Activated naive CD8-positive, alpha-beta T cell treated with anti-CD3 and anti-CD28 coated beads, Interleukin-2, amount 10 ng/mL, durations not matched to agents 7 days and 5 days (primary cell): ENCODE results near the gene BAD. TPM values are rescaled to one million over a fixed set of nuclear protein-coding genes. Genes with fewer than 3 reads are reported as not detected.
A peak's percentile ranks its signal among the peaks of the same experiment; 100 is the strongest.

Source experiments
- ATAC-seq: fragments of 150-1000 bp; cut with Tn5 transposase; one replicate; pipeline ENCODE4 v1.10.0; 2021; ENCODE audit warnings: low read depth, moderate library complexity
- POLR2A ChIA-PET: fragments of 350-600 bp; sonication (Branson Sonifier 250); formaldehyde crosslinking; loops from one replicate; lab custom pipeline; 2021; ENCODE audit warnings: antibody characterized with exemption; lab: Charles Lee
- DNase-seq: peaks from one replicate; pipeline ENCODE4 v3.0.0; 2021
- H3K27ac Mint-ChIP-seq: one replicate; pipeline ENCODE4 v1.8.0; 2022; ENCODE audit warnings: mild to moderate bottlenecking, mixed read lengths
- H3K27me3 Mint-ChIP-seq: one replicate; pipeline ENCODE4 v1.8.0; 2022; ENCODE audit warnings: mild to moderate bottlenecking, moderate library complexity, mixed read lengths
- H3K36me3 Mint-ChIP-seq: one replicate; pipeline ENCODE4 v1.8.0; 2021; ENCODE audit warnings: mild to moderate bottlenecking, mixed read lengths
- H3K4me1 Mint-ChIP-seq: one replicate; pipeline ENCODE4 v1.8.0; 2021; ENCODE audit warnings: mixed read lengths
- H3K4me3 Mint-ChIP-seq: one replicate; pipeline ENCODE4 v1.8.0; 2022; ENCODE audit warnings: mild to moderate bottlenecking, moderate library complexity, mixed read lengths
- H3K9me3 Mint-ChIP-seq: one replicate; pipeline ENCODE4 v1.8.0; 2021; ENCODE audit warnings: mixed read lengths
- total RNA-seq, 2 experiments: library from RNA; stranded (reverse); gene quantifications; one replicate each; pipeline ENCODE4 v1.2.3, GENCODE V29; 2021

BAD gene
- total RNA-seq, 2 experiments from 2014 or later: 32.9 to 35.8 TPM

DNA sequence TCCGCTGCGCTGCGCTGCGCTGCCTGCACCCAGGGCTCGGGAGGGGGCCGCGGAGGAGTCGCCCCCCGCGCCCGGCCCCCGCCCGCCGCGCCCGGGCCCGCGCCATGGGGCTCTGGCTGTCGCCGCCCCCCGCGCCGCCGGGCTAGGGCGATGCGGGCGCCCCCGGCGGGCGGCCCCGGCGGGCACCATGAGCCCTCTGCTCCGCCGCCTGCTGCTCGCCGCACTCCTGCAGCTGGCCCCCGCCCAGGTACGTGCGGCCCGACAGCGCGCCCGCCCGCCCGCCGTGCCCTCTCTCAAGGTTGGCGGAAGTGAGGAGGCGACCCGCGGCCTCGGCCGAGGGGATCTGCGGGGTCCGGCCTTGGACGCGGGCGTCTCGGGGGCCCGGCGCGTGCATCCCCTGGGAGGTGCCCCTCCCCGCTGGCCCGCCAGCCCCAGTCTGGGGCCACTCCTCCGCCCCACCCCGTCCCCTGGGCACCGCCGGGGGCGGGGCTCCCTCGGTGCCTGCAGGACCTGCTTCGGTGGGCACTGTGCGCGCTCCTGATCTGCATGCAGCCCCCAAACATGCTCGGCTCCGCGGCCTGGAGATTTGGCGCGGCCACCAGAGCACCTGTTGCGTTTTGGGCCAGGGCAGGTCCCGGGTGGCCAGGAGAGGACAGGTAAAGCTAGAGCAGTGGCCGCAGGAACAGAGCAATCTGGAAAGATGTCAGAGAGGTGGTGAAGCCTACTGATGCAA lies 49.7 kb downstream of the BAD start:
- no peaks in the 10 kb centered on the region for H3K9me3 Mint-ChIP-seq
- ATAC-seq: peak; percentile 43
- POLR2A ChIA-PET: interaction anchor here (1.9 to 26.2 kb wide), 4 partner anchors 8 to 25 kb away, joined by 5 to 419 read pairs (median 11); partner anchors contain the start of genes FERMT3, NUDT22 and TRPT1
- peak overlapping the region; percentile 93 for H3K4me3 Mint-ChIP-seq
- H3K4me1 Mint-ChIP-seq: peaks cover 29% of the 10 kb centered on the region
- H3K36me3 Mint-ChIP-seq: peaks cover 17% of the 10 kb centered on the region
- peak overlapping the region; percentile 83 for H3K27ac Mint-ChIP-seq
- no peaks in the 10 kb centered on the region for H3K27me3 Mint-ChIP-seq
- DNase-seq: peak; percentile 75

DNA sequence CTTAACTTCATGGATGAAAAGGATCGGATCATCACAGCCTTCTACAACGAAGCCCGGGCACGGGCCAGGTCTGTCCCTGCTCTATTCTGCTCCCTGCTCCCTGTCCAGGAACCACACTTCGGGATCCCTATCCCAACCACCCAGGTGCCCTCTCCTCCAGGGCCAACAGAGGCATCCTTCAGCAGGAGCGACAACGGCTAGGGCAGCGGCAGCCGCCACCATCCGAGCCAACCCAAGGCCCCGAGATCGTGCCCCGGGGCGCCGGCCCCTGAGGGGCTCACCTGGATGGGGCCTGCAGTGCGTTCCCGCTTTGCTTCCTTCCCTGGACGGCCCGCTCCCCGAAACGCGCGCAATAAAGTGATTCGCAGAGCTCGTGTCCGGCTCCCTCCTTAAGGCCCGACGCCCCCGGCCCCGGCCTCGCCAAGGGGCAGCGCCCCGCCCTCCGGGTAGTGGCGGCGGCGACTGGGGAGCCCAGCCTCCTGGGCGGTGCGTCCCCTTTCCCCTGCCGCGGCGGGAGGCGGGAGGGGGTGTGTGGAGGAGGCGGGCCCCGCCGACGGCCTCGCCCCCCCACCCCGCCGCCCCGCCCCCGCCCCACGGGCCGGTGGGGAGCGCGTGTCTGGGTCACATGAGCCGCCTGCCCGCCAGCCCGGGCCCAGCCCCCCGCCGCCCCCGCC lies 50.4 kb downstream of the BAD start, which contains the start of gene VEGFB:
VEGFB (plus strand) TSS at position 672 of the 674 bp plus-strand sequence. CDS start 250 bp downstream, outside the sequence.
- POLR2A ChIA-PET: interaction anchor here (2.2 to 26.2 kb wide), 4 partner anchors 7 to 24 kb away, joined by 11 to 419 read pairs (median 19); partner anchors contain the start of genes FERMT3, NUDT22, PPP1R14B and TRPT1
- ATAC-seq (peak; percentile 42), DNase-seq (peak; percentile 85)
- peaks cover 31% of the 10 kb centered on the region for H3K4me1 Mint-ChIP-seq
- no peaks in the 10 kb centered on the region for H3K27me3 Mint-ChIP-seq
- peak within 1 kb of the TSS; percentile 83 for H3K27ac Mint-ChIP-seq
- H3K36me3 Mint-ChIP-seq: peaks cover 16% of the 10 kb centered on the region
- peak within 1 kb of the TSS; percentile 93 for H3K4me3 Mint-ChIP-seq
- H3K9me3 Mint-ChIP-seq: no peaks in the 10 kb centered on the region

DNA sequence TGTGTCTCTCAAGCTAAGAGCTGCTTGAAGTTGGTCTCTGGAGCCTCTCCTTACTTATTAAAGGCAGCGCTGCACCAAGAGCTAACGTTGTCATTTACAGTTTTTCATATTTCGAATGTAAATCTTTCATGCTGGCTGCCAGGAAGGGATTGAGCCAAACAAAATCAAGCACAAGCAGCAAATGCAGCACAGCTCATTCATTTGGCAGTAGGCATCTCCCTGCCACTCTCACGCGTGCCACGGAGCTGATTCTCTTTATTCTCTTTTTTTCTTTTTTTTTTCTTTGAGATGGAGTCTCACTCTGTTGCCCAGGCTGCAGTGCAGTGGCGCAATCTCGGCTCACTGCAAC lies 51.5 kb downstream of the BAD start:
- H3K9me3 Mint-ChIP-seq: no peaks in the 10 kb centered on the region
- DNase-seq (no peak), ATAC-seq (no peak)
- H3K27me3 Mint-ChIP-seq: no peaks in the 10 kb centered on the region
- peaks cover 33% of the 10 kb centered on the region for H3K4me1 Mint-ChIP-seq
- POLR2A ChIA-PET: interaction anchor here (1.1 to 26.2 kb wide), 7 partner anchors 11 to 85 kb away, joined by 3 to 419 read pairs (median 6); partner anchors contain the start of genes FERMT3, PPP1R14B and PRDX5
- peaks cover 11% of the 10 kb centered on the region for H3K36me3 Mint-ChIP-seq
- H3K27ac Mint-ChIP-seq: peak overlapping the region; percentile 45
- H3K4me3 Mint-ChIP-seq: peak overlapping the region; percentile 39

DNA sequence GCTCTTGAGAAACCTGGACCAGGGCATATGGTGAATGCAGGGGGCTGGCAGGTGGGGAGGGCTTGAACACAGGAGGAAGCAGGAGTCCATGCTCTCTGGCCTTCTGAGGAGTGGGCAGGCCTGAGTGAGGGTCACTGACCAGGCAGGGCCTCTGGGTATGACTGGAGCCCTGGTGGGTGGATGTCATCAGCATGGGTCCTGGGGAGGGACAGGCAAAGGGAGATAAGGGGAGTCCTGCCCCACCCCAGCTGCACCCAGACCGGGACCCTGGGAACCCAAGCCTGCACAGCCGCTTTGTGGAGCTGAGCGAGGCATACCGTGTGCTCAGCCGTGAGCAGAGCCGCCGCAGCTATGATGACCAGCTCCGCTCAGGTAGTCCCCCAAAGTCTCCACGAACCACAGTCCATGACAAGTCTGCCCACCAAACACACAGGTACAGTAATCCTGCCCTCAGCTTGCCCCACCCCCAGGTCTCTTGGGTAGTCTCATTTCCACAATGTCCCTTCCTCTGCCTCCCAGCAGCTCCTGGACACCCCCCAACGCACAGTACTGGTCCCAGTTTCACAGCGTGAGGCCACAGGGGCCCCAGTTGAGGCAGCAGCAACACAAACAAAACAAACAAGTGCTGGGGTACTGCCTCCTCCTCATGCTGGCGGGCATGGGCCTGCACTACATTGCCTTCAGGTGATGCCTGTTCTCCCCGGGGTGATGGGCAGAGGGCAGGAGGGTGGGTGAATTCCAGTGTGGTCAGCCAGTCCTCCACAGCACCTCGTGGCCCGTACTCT lies 52.1 kb downstream of the BAD start:
- H3K27ac Mint-ChIP-seq: peak overlapping the region; percentile 48
- POLR2A ChIA-PET: interaction anchor here (1.0 to 26.2 kb wide), 9 partner anchors 7 to 85 kb away, joined by 3 to 419 read pairs (median 6); partner anchors contain the start of genes FERMT3, PPP1R14B and PRDX5
- ATAC-seq (no peak), DNase-seq (no peak)
- H3K36me3 Mint-ChIP-seq: peaks cover 11% of the 10 kb centered on the region
- H3K4me3 Mint-ChIP-seq: peak overlapping the region; percentile 93
- H3K9me3 Mint-ChIP-seq: no peaks in the 10 kb centered on the region
- H3K4me1 Mint-ChIP-seq: peaks cover 39% of the 10 kb centered on the region
- no peaks in the 10 kb centered on the region for H3K27me3 Mint-ChIP-seq

DNA sequence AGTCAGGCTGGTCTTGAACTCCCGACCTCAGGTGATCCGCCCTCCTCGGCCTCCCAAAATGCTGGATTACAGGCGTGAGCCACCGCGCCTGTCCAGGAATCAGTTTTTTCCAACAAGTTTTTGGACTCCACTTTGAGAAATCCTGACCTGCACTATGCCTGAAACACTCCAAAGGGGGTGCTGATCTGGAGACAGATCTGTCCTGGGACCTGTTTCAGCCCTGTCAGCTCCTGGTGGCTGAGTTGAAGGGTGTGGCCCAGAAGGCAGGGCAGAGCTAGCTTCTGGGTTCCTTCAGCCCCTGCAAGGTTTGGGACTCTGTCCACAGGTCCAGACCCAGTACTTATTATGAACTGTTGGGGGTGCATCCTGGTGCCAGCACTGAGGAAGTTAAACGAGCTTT lies 52.9 kb downstream of the BAD start:
- H3K36me3 Mint-ChIP-seq: peaks cover 6% of the 10 kb centered on the region
- ATAC-seq (no peak), DNase-seq (no peak)
- H3K9me3 Mint-ChIP-seq: no peaks in the 10 kb centered on the region
- POLR2A ChIA-PET: interaction anchor here (1.0 to 26.2 kb wide), 7 partner anchors 8 to 67 kb away, joined by 3 to 419 read pairs (median 10); partner anchors contain the start of genes FERMT3 and PPP1R14B
- peak overlapping the region; percentile 93 for H3K4me3 Mint-ChIP-seq
- H3K27ac Mint-ChIP-seq: peak overlapping the region; percentile 48
- no peaks in the 10 kb centered on the region for H3K27me3 Mint-ChIP-seq
- peaks cover 39% of the 10 kb centered on the region for H3K4me1 Mint-ChIP-seq

DNA sequence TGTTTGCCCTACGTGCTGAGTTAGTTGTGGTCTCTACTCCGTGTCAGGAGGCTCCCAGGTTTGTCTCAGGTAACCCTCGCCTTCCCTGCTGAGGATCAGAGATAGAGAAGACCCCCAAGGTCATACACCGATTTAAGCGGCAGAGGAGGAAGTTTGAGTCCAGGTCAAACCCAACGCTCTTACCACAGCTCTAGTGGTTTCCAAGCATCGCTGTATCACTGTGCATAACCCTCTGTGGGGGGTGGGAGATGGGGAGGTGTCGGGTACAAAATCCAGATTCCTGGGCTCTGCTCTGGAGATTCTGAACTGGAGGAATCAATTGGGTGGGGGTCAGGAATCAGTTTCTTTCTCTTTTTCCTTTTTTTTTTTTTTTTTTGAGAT lies 53.5 kb downstream of the BAD start:
- POLR2A ChIA-PET: interaction anchor here (0.7 to 26.2 kb wide), 8 partner anchors 9 to 1349 kb away, joined by 3 to 419 read pairs (median 8); partner anchors contain the start of genes FERMT3 and PPP1R14B
- Mint-ChIP-seq H3K4me1 (peaks cover 39% of the 10 kb centered on the region), H3K27me3 (no peaks in the 10 kb centered on the region)

DNA sequence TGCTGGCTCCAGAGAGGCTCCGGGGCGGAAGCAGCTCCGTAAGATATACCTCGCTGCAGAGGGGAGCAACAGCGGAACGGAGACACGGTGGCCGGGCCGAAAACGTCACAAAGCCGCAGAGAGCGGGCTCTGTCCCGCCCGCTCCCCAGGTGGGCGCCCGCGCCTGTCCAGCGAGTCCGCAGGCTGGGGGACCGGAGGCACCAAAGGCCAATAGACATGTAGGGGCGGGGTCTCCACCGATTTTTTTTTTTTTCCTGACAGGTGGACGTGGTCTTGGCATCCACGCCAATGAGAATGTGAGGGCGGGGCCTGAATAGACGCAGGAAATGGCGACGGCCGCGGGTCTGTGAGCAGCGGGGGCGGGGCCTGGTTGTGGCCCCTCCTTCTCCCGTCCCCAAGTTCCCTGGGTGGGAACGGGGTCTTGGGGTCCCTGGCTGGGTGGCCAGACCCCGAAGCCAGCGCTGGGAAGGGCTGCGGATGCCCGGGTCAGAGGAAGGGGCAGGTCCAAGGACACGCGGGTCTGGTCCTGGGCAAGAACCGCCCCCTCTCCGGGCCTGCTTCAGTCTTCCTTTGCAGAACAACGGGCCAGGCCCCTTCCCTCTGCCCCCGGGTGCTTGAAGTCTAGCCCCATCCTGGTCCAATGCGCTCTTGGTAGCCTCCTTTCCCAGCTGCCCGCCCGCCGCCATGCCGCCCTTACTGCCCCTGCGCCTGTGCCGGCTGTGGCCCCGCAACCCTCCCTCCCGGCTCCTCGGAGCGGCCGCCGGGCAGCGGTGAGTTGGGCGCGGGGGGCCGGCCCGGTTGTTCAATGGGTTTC lies 54.1 kb downstream of the BAD start, which contains the start of gene DNAJC4:
DNAJC4 (plus strand) TSS at position 378 of the 814 bp plus-strand sequence; CDS start at position 685, 307 bp downstream.
- peaks cover 38% of the 10 kb centered on the region for H3K4me1 Mint-ChIP-seq
- peak; percentile 50 for ATAC-seq
- H3K27ac Mint-ChIP-seq: peak within 1 kb of the TSS; percentile 96
- peaks cover 4% of the 10 kb centered on the region for H3K36me3 Mint-ChIP-seq
- no peaks in the 10 kb centered on the region for H3K9me3 Mint-ChIP-seq
- H3K4me3 Mint-ChIP-seq: peak within 1 kb of the TSS; percentile 93
- POLR2A ChIA-PET: interaction anchor here (0.7 to 26.2 kb wide), 13 partner anchors 8 to 1372 kb away, joined by 3 to 419 read pairs (median 4); partner anchors contain the start of genes FERMT3, FKBP2, PPP1R14B and STIP1
- peak; percentile 91 for DNase-seq
- no peaks in the 10 kb centered on the region for H3K27me3 Mint-ChIP-seq

More for the DNA sequence above, 53.5 kb downstream of the BAD start:
- H3K36me3 Mint-ChIP-seq: peaks cover 6% of the 10 kb centered on the region
- peak overlapping the region; percentile 96 for H3K27ac Mint-ChIP-seq
- H3K4me3 Mint-ChIP-seq: peak overlapping the region; percentile 93
- DNase-seq (no peak), ATAC-seq (no peak)
- H3K9me3 Mint-ChIP-seq: no peaks in the 10 kb centered on the region

DNA sequence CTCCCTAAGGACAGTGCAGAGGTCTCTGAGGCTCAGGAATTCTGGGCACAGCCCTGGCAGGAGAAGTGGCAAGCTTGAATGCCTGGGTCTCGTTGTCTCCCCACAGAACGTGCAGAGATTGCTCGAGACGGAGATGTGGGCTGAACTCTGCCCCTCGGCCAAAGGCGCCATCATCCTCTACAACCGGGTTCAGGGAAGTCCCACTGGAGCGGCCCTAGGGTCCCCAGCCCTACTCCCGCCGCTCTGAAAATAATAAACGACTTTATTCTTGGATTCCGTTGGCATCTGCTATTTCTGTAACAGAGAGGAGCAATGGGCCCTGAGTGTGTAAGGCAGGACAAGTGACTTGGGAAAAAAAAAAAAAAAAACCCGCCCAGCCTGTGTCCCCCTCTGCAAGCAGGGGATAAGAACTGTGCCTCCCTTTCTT lies 54.7 kb downstream of the BAD start:
- no peak for ATAC-seq
- peak overlapping the region; percentile 93 for H3K4me3 Mint-ChIP-seq
- H3K9me3 Mint-ChIP-seq: no peaks in the 10 kb centered on the region
- peaks cover 3% of the 10 kb centered on the region for H3K36me3 Mint-ChIP-seq
- H3K27ac Mint-ChIP-seq: peak overlapping the region; percentile 96
- H3K4me1 Mint-ChIP-seq: peaks cover 41% of the 10 kb centered on the region
- POLR2A ChIA-PET: interaction anchor here (0.6 to 26.2 kb wide), 9 partner anchors 9 to 1371 kb away, joined by 3 to 419 read pairs (median 3); partner anchors contain the start of genes FERMT3, FKBP2, PPP1R14B and STIP1
- no peak for DNase-seq
- H3K27me3 Mint-ChIP-seq: no peaks in the 10 kb centered on the region

DNA sequence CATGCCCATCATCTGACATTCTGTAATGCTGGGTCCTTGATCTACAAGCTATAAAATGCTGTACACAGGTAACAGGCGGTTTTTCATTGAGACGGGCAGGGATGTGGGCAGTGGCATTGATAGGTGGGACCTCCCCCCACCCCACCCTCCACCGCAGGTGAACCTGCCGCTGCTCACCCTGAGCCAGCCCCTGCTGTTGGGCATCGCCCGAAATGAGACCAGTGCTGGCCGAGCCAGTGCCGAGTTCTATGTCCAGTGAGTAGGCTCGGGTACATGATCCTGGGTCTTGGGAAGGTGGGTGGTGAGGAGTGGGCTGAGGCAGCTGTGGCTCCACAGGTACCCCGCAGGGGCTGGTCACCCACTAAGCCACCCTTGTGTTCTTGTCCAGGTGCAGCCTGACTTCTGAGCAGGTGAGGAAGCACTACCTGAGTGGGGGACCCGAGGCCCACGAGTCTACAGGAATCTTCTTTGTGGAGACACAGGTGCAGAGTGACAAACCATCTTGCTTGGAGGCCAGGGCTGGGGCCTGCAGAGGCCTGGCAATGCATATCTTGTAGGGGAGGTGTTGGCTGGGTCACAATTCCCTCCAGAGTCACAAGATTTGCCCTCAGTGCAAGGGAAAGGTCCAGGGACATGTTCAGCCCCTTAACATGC lies 55.2 kb downstream of the BAD start:
- no peak for ATAC-seq
- H3K27me3 Mint-ChIP-seq: no peaks in the 10 kb centered on the region
- H3K36me3 Mint-ChIP-seq: peaks cover 3% of the 10 kb centered on the region
- POLR2A ChIA-PET: interaction anchor here (0.6 to 26.2 kb wide), 7 partner anchors 9 to 43 kb away, joined by 3 to 419 read pairs (median 4); partner anchors contain the start of genes FERMT3, FKBP2, PPP1R14B and STIP1
- H3K4me3 Mint-ChIP-seq: peak overlapping the region; percentile 93
- DNase-seq: no peak
- H3K9me3 Mint-ChIP-seq: no peaks in the 10 kb centered on the region
- H3K4me1 Mint-ChIP-seq: peaks cover 41% of the 10 kb centered on the region
- peak overlapping the region; percentile 96 for H3K27ac Mint-ChIP-seq

DNA sequence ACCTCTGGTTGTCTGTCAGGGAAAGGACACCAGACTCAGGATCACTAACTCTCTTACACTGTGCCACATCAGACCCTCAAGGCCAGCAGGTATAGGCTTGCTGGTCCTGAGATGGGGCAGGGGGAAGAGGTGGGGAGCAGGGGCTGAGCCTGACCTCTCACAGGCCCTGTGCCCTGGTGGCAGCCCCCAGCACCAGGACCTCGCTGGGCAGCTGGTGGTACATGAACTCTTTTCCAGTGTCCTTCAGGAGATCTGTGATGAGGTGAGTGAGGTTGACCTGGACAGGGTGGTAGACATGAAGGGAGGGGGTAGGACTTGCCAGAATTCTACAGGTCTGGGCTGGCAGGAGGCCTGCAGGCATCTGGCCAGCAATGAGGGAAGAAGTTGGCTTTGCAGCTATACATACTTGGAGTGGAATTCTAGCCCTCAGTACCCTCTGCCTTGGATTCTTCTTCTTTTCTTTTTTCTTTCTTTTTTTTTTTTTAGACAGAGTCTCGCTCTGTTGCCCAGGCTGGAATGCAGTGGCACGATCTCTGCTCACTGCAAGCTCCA lies 57.0 kb downstream of the BAD start:
- H3K9me3 Mint-ChIP-seq: no peaks in the 10 kb centered on the region
- peaks cover 3% of the 10 kb centered on the region for H3K36me3 Mint-ChIP-seq
- no peaks in the 10 kb centered on the region for H3K27me3 Mint-ChIP-seq
- H3K4me1 Mint-ChIP-seq: peaks cover 32% of the 10 kb centered on the region
- peak overlapping the region; percentile 92 for H3K4me3 Mint-ChIP-seq
- POLR2A ChIA-PET: interaction anchor here (1.1 to 26.2 kb wide), 8 partner anchors 8 to 42 kb away, joined by 3 to 419 read pairs (median 20); partner anchors contain the start of genes FERMT3, FKBP2, PPP1R14B and STIP1
- H3K27ac Mint-ChIP-seq: peak overlapping the region; percentile 88
- ATAC-seq: no peak
- DNase-seq: no peak
